ENCODE results near the gene FXYD4. TPM values are rescaled to one million over a fixed set of nuclear protein-coding genes. Genes with fewer than 3 reads are reported as not detected.

The FXYD4 gene, protein sequence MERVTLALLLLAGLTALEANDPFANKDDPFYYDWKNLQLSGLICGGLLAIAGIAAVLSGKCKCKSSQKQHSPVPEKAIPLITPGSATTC
- not detected in 2 replicates for total RNA-seq

DNA sequence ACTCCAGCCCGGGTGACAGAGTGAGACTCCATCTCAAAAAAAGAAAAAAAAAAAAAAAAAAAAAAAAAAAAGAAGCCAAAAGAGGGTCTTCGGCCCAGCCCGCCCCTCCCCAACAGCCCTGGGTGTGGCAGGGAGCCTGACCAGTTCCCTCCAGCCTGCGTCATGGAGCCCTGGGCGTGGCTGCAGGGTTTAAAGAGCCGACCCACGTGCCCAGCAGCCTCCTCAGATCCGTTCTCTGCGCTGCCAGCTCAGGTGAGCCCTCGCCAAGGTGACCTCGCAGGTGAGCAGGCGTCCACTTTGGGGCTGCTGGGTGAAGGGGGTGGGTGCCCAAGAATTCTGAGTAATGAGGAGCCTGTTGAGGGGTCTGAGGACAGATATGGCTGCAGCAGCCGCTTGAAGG, at the start of gene FXYD4:
Gene FXYD4 (plus strand): TSS at position 219 of the 400 bp plus-strand sequence. CDS start 2,111 bp downstream, outside the sequence.

DNA sequence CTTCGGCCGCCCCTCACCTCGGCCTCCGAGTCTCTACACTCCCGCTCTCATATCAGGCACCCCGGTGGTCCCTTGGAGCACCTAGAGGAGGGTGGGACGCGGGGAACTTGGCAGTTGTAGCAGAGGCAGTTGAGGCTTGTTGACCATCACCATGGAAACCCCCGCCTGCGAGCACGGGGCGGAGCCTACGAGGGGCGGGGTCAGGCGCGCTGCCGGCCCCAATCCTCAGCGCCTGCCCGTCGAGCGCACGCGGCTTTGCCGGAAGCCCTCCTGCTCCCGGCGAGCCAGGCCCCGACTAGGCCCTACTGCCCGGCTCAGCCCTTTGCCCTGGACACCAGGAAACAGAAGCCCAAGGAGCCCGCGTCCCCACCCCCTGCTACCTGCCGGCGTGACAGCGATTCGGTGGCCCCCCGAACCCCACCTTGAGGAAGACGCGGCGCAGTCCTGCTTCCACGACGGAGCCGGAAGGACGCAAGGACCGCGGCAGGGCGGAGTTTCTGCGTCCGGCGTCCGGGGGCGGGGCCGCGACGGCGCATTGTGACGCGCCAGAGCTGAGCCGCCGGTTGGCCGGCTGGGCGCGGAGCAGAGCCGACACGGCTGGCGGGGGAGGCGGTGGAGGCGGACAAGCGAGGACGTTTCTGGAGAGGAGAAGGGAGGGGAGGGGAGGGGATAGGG, 37.4 kb downstream of the FXYD4 start, which contains the start of gene HNRNPF:
Gene HNRNPF (minus strand): TSS at position 477 of the 675 bp plus-strand sequence. CDS start 21,302 bp downstream, outside the sequence.

Other genes with a start within 250 kb of the FXYD4 start
- 12.9 and 14.9 TPM in 2 replicates for gene CSGALNACT2, start 233.2 kb upstream of the FXYD4 start, total RNA-seq
- 0.05 and 0.07 TPM in 2 replicates for gene RASGEF1A, start 104.6 kb upstream of the FXYD4 start, total RNA-seq
- gene HNRNPF, start 37.5 kb downstream of the FXYD4 start, total RNA-seq: 219 and 227 TPM in 2 replicates
- gene ZNF487, start 65.5 kb downstream of the FXYD4 start, total RNA-seq: 1.6 and 6.7 TPM in 2 replicates
- gene ZNF239, start 203.0 kb downstream of the FXYD4 start, total RNA-seq: 0.44 and 1.9 TPM in 2 replicates
- gene ZNF485, start 234.8 kb downstream of the FXYD4 start, total RNA-seq: 1.1 and 2.1 TPM in 2 replicates